Right lobe of liver (tissue), 4 donors: Measurements from ENCODE around the gene FLNB.

ENCODE experiments used
- POLR2A ChIP-seq: fragments of 450-650 bp; IDR thresholded peaks from one replicate; pipeline ENCODE4 v1.6.1; 2017; ENCODE audit warnings: antibody characterized with exemption, mild to moderate bottlenecking
- TF ChIP-seq, protein P1 (sequence below), 4 donors: fragments of 200-600 bp in 3 of 4; fragments of 450-650 bp in 1 of 4; IDR thresholded peaks; one replicate each; pipeline versions ENCODE4 v1.5.1 to v1.8.0; 2016 to 2022; ENCODE audit warnings: antibody characterized with exemption in 4 of 4, mild to moderate bottlenecking in 2 of 4
- donor health status: DM: no; HTN: no; CAD: no.
- donor health status: DM: no; HTN: no; CAD: no.
- donor health status: DM: no; HTN: yes; CAD: no.

- TF ChIP-seq, protein P1, sequence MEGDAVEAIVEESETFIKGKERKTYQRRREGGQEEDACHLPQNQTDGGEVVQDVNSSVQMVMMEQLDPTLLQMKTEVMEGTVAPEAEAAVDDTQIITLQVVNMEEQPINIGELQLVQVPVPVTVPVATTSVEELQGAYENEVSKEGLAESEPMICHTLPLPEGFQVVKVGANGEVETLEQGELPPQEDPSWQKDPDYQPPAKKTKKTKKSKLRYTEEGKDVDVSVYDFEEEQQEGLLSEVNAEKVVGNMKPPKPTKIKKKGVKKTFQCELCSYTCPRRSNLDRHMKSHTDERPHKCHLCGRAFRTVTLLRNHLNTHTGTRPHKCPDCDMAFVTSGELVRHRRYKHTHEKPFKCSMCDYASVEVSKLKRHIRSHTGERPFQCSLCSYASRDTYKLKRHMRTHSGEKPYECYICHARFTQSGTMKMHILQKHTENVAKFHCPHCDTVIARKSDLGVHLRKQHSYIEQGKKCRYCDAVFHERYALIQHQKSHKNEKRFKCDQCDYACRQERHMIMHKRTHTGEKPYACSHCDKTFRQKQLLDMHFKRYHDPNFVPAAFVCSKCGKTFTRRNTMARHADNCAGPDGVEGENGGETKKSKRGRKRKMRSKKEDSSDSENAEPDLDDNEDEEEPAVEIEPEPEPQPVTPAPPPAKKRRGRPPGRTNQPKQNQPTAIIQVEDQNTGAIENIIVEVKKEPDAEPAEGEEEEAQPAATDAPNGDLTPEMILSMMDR (IDR thresholded peaks at IDR 0.05): no peak
- TF ChIP-seq POLR2A: no peak
Measured at GRCh38 chr3:57982561-57983243, 25.5 kb upstream of the FLNB start.
